MM.1S (cell line): ENCODE measurements around the gene EFCAB12.

Source experiments
- EZH2 ChIP-seq: fragments of 300-600 bp; sonication (generic); optimal IDR thresholded peaks from 2 replicates; pipeline ENCODE3; 2017; ENCODE audit warnings: low read depth, mild to moderate bottlenecking, antibody characterized with exemption, low read length, mixed read lengths
- TF ChIP-seq, protein P1 (sequence below): fragments of 300-600 bp; sonication (generic); IDR thresholded peaks from 2 replicates; pipeline ENCODE4 v1.5.1; 2016; ENCODE audit warnings: antibody characterized with exemption, low read length, mixed read lengths

DNA sequence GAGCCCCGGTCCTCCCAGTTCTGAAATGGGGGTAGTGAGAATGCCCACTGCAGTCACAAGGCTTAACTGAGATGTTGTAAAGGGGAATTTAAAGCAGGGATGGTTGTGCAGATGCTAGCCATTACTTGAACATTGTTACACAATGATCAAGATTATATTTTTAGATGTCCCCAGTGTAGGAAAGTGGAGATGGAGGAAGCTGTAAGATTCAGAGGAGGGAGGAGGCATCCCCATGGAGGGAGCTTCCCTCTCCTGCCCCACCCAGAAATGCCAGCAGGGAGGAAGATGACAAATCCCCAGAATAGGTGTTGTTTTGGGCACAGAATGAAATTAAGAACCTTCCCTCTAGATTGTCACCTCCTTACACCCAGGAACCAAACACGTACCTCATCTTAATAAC is 46.1 kb downstream of the EFCAB12 start:
- TF ChIP-seq, protein P1, sequence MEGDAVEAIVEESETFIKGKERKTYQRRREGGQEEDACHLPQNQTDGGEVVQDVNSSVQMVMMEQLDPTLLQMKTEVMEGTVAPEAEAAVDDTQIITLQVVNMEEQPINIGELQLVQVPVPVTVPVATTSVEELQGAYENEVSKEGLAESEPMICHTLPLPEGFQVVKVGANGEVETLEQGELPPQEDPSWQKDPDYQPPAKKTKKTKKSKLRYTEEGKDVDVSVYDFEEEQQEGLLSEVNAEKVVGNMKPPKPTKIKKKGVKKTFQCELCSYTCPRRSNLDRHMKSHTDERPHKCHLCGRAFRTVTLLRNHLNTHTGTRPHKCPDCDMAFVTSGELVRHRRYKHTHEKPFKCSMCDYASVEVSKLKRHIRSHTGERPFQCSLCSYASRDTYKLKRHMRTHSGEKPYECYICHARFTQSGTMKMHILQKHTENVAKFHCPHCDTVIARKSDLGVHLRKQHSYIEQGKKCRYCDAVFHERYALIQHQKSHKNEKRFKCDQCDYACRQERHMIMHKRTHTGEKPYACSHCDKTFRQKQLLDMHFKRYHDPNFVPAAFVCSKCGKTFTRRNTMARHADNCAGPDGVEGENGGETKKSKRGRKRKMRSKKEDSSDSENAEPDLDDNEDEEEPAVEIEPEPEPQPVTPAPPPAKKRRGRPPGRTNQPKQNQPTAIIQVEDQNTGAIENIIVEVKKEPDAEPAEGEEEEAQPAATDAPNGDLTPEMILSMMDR = no peak
- TF ChIP-seq EZH2 = no peak
